ENCODE results near the gene ARHGAP40. TPM values are rescaled to one million over a fixed set of nuclear protein-coding genes. Genes with fewer than 3 reads are reported as not detected.

Gene ARHGAP40
- total and polyA plus RNA-seq, 9 of the 15 experiments (the other 6 are each of a cell fraction or from before 2014, with no cell fraction given) = not detected

DNA sequence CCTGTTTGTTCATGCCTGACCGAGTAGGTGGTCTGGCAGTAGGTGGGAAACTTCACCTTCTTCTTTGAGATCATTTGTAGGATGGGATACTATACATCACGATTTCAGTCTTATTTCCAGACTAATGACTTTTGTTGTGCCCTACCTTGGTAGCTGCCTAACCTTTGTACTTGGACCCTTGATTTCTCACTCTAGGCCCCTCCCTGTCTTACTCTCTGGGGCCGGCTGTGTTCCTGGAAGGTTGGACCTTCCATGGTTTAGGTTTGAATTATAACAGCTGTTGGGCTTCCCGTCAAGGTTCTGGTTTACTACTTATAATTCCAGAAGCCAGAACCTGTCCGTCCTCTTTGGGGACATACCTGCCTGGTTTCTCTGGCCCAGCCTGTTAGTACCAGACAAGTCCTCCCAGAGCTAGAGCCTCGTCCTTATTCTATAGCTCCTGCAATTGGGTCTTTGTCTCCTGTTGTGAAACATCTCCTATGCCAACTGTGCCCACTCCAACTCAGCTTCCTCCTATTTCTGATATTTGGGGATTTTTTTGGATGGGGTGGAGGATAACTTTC, 35.5 kb upstream of the ARHGAP40 start:
- DNase-seq (ENCODE audit: extremely low read depth in 1 of 4, low spot score in 3 of 4) (no peak), FAIRE-seq (no peak), ATAC-seq (no peak)
- H3K9ac ChIP-seq (ENCODE audit: insufficient read depth in 1 of 2, low read depth in 2 of 2, low read length in 2 of 2) = no peak overlapping the region
- H2AFZ ChIP-seq (ENCODE audit: low read depth, low read length) = no peak overlapping the region
- POLR2A ChIA-PET = interaction anchor here (1.0 to 2.1 kb wide), 3 partner anchors 11 to 23 kb away, joined by 4 to 5 read pairs (median 4); partner anchors contain the start of gene ADIG
- no peaks in the 10 kb centered on the region for H4K20me1 ChIP-seq (replicated peaks; ENCODE audit: control insufficient read depth, insufficient read depth, low read length)
- CTCF ChIA-PET (ENCODE audit: low intra/inter-chr PET ratio) = no interaction called here
- in situ Hi-C loops (cut with MboI) (no loop called here), intact Hi-C loops (cut with micrococcal nuclease) (no loop called here)
- no peak overlapping the region for H3K4me3 ChIP-seq
- H3K36me3 ChIP-seq (ENCODE audit: control insufficient read depth, insufficient read depth, low read length) = peaks cover 53% of the 10 kb centered on the region
- no peak overlapping the region for H3K27ac ChIP-seq (ENCODE audit: extremely low read depth, low read depth, low read length)
- peaks cover 13 to 18% of the 10 kb centered on the region in 2 experiments; a peak in 4 of 5 replicates for H3K4me1 ChIP-seq (replicated peaks in 1 of 2; ENCODE audit: control insufficient read depth in 2 of 2, insufficient read depth in 2 of 2, low read length in 2 of 2)
- H3K4me2 ChIP-seq (ENCODE audit: insufficient read depth, low read length) = no peak overlapping the region
- H3K9me3 ChIP-seq (replicated peaks; ENCODE audit: control insufficient read depth, insufficient read depth, low read depth, low read length) = no peaks in the 10 kb centered on the region
- no peaks in the 10 kb centered on the region for H3K79me2 ChIP-seq (ENCODE audit: control insufficient read depth, insufficient read depth, low read length)
- no peaks in the 10 kb centered on the region for H3K27me3 ChIP-seq (ENCODE audit: control insufficient read depth in 2 of 2, insufficient read depth in 2 of 2, low read length in 2 of 2)
- WGBS (ENCODE audit: insufficient coverage, low coverage, missing lambda C conversion rate) = 74% methylated on average over 6 of the region's 6 CpGs
- BruUV-seq (replicated peaks) = no TSS peak
- no peaks in the 10 kb centered on the region for H3K9me1 ChIP-seq (ENCODE audit: control insufficient read depth, insufficient read depth, low read length)
- TF ChIP-seq MTF1 (CRISPR knock-in tag; IDR thresholded peaks at IDR 0.05; ENCODE audit: borderline replicate concordance) = no peak
- TF ChIP-seq NCOA4 (IDR thresholded peaks at IDR 0.05; ENCODE audit: partially characterized antibody) = no peak
- TF ChIP-seq POLR2B (IDR thresholded peaks at IDR 0.05; ENCODE audit: low read depth, partially characterized antibody) = no peak
- TF ChIP-seq ZBTB7A (IDR thresholded peaks at IDR 0.05; ENCODE audit: borderline replicate concordance, control insufficient read depth, low read depth, low read length) = no peak
- no peak for TF ChIP-seq PATZ1 (CRISPR knock-in tag; IDR thresholded peaks at IDR 0.05; ENCODE audit: borderline replicate concordance)
- TF ChIP-seq HMG20B (CRISPR knock-in tag; IDR thresholded peaks at IDR 0.05) = no peak
- TF ChIP-seq ZBTB17 (CRISPR knock-in tag; IDR thresholded peaks at IDR 0.05) = no peak
- no peak for TF ChIP-seq CEBPG (CRISPR knock-in tag; IDR thresholded peaks at IDR 0.05)
- TF ChIP-seq CEBPG (tag; conservative IDR thresholded peaks at IDR 0.05 in 1 of 2, IDR thresholded peaks at IDR 0.05 in 1 of 2) = no peak
- TF ChIP-seq POLR2AphosphoS2 (IDR thresholded peaks at IDR 0.05; ENCODE audit: low read length) = no peak
- TF ChIP-seq CBX5 (IDR thresholded peaks at IDR 0.05; ENCODE audit: borderline replicate concordance, low read depth) = no peak
- no peak for TF ChIP-seq ZNF766 (CRISPR knock-in tag; conservative IDR thresholded peaks at IDR 0.05)
- TF ChIP-seq ZNF280A (IDR thresholded peaks at IDR 0.05; ENCODE audit: low read depth, partially characterized antibody) = no peak
- TF ChIP-seq ZBTB34 (CRISPR knock-in tag; IDR thresholded peaks at IDR 0.05) = no peak
- TF ChIP-seq HOMEZ (CRISPR knock-in tag; IDR thresholded peaks at IDR 0.05) = no peak
- TF ChIP-seq PPARD (CRISPR knock-in tag; IDR thresholded peaks at IDR 0.05) = no peak

Data from K562 (cell line).